Right atrium auricular region (tissue), 2 donors: Measurements from ENCODE around the gene RCSD1. TPM values are rescaled to one million over a fixed set of nuclear protein-coding genes. Genes with fewer than 3 reads are reported as not detected.

ENCODE experiments used
- DNase-seq: peaks from one replicate; pipeline ENCODE4 v3.0.0-alpha.2; 2019; ENCODE audit warnings: low spot score
- H3K27ac ChIP-seq, 2 donors: fragments of 200-600 bp; sonication (generic); 1 replicate in 1 of 2; 2 replicates in 1 of 2; pipeline ENCODE4 v1.5.1; 2016 to 2019
- H3K27me3 ChIP-seq, 2 donors: fragments of 200-600 bp; sonication (generic); one replicate each; pipeline versions ENCODE4 v1.5.1 to v1.6.0; 2017 to 2019
- H3K36me3 ChIP-seq: fragments of 200-600 bp; sonication (generic); one replicate; pipeline ENCODE4 v1.5.1; 2016
- H3K4me1 ChIP-seq, 2 donors: fragments of 200-600 bp; sonication (generic); one replicate each; pipeline versions ENCODE4 v1.5.1 to v1.6.0; 2017 to 2019
- H3K4me3 ChIP-seq, 2 donors: fragments of 200-600 bp; sonication (generic); 1 replicate in 1 of 2; 2 replicates in 1 of 2; pipeline ENCODE4 v1.5.1; 2017 to 2019; ENCODE audit warnings: mild to moderate bottlenecking in 1 of 2, moderate library complexity in 1 of 2
- H3K9me3 ChIP-seq, 2 donors: fragments of 200-600 bp; sonication (generic); one replicate each; pipeline ENCODE4 v1.5.1; 2019
- CTCF ChIP-seq, 2 donors: fragments of 200-600 bp; sonication (generic); IDR thresholded peaks; one replicate each; pipeline ENCODE4 v1.5.1; 2019; ENCODE audit warnings: antibody characterized with exemption in 2 of 2
- total RNA-seq, 2 donors: library from RNA; depleted of rRNA; stranded (reverse); fragments of >200 nt; gene quantifications; one replicate each; pipeline ENCODE4 v1.1.0, GENCODE V29; 2016

Gene RCSD1
- total RNA-seq, 2 donors from 2014 or later = 26.5 to 39.3 TPM

GRCh38 chr1:167661527-167662426 is 31.7 kb downstream of the RCSD1 start:
- no peaks in the 10 kb centered on the region for H3K36me3 ChIP-seq
- H3K9me3 ChIP-seq = no peaks in the 10 kb centered on the region
- H3K27me3 ChIP-seq = no peaks in the 10 kb centered on the region
- H3K4me1 ChIP-seq = peaks cover 0 to 82% of the 10 kb centered on the region in 2 donors
- no peak overlapping the region for H3K4me3 ChIP-seq
- no peak for TF ChIP-seq CTCF (IDR thresholded peaks at IDR 0.05)
- no peak for DNase-seq
- peak overlapping the region; percentile 30 to 67 for H3K27ac ChIP-seq

DNA sequence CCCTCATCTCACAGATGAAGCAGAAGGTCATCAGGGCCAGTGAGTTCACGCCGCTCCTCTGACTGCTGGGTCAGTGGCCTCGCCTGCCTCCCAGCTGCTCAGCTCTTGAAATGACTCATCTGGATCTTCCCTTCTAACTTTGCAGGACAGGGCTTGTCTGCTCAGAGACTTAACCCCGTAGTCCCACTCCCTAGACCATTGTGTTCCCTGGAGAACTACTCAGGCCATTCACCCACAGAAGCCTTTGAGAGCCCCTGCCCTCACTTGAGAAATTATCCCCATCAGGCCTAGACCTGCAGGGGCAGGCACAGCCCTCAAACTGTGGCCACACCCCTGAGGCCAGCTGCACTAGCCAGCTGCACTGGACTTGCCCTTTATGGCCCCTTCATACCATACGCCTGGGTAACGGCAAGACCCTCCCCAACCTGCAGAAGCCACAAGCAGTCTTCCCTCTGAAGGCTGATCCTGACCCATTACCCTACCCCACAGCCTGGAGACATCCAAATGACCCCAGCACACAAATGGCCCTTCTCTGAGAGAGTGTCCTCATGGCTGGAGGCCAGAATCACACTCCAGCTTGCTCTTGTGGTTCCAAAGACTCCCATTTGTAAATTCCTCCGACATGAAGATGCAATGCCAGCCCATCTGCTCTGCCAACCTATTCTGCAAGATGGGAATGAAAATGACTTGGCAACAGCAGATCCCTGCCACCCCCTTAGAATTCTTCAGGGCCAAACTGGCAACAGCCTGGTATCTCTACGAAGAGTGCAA is 33.2 kb downstream of the RCSD1 start:
- H3K9me3 ChIP-seq = no peaks in the 10 kb centered on the region
- H3K4me3 ChIP-seq = no peak overlapping the region
- TF ChIP-seq CTCF (IDR thresholded peaks at IDR 0.05) = peak in 1 of 2 donors; percentile 31
- H3K27ac ChIP-seq = peak overlapping the region; percentile 30 to 67
- no peaks in the 10 kb centered on the region for H3K27me3 ChIP-seq
- no peaks in the 10 kb centered on the region for H3K36me3 ChIP-seq
- H3K4me1 ChIP-seq = peaks cover 0 to 82% of the 10 kb centered on the region in 2 donors
- no peak for DNase-seq

GRCh38 chr1:167665469-167665868 is 35.4 kb downstream of the RCSD1 start:
- H3K27ac ChIP-seq = peak overlapping the region; percentile 47 to 63
- DNase-seq = no peak
- TF ChIP-seq CTCF (IDR thresholded peaks at IDR 0.05) = no peak
- no peaks in the 10 kb centered on the region for H3K27me3 ChIP-seq
- peaks cover 0 to 85% of the 10 kb centered on the region in 2 donors for H3K4me1 ChIP-seq
- H3K4me3 ChIP-seq = no peak overlapping the region
- no peaks in the 10 kb centered on the region for H3K36me3 ChIP-seq
- no peaks in the 10 kb centered on the region for H3K9me3 ChIP-seq

DNA sequence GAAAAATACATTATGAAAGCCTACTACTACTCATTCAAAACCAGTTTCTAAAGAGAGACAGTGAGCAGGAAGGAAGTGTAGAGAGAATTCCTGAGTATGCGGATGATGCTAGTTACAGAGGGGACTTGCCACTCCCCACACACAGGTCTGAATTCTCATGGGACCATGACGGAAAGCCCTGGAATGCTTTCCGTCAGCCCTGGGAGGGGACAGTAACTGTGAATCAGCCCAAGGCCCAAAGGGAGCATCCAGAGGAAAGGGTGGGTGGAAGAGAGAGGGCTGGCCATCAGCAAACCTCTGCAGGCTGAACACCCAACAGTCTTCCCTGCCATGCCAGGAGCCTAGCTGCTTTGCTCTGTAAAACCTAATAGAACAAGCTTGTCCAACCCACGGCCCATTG is 36.4 kb downstream of the RCSD1 start:
- Histone ChIP-seq H3K4me3 (no peak overlapping the region), H3K27ac (peak overlapping the region; percentile 47 to 63), H3K36me3 (no peaks in the 10 kb centered on the region), H3K27me3 (no peaks in the 10 kb centered on the region), H3K4me1 (peaks cover 0 to 89% of the 10 kb centered on the region in 2 donors), H3K9me3 (no peaks in the 10 kb centered on the region)
- DNase-seq = no peak
- no peak for TF ChIP-seq CTCF (IDR thresholded peaks at IDR 0.05)

- Histone ChIP-seq H3K4me1 (peaks cover 0 to 84% of the 10 kb centered on the region in 2 donors), H3K9me3 (no peaks in the 10 kb centered on the region), H3K4me3 (no peak overlapping the region), H3K36me3 (no peaks in the 10 kb centered on the region), H3K27me3 (no peaks in the 10 kb centered on the region), H3K27ac (peak overlapping the region in 1 of 2 donors; percentile 63)
- DNase-seq = no peak
- no peak for TF ChIP-seq CTCF (IDR thresholded peaks at IDR 0.05)
Observed at GRCh38 chr1:167667536-167667935, 37.5 kb downstream of the RCSD1 start.
